Liver (tissue), 9 donors: ENCODE measurements around the gene CD244. TPM values are rescaled to one million over a fixed set of nuclear protein-coding genes. Genes with fewer than 3 reads are reported as not detected.

Source experiments
- DNase-seq: peaks from one replicate; pipeline ENCODE4 v3.0.0-alpha.2; 2017; ENCODE audit warnings: low spot score
- H3K27ac ChIP-seq, 2 donors: one replicate each; pipeline ENCODE4 v1.7.0; 2013; ENCODE audit warnings: inconsistent platforms in 2 of 2, low read length in 2 of 2, control low read depth in 1 of 2, low read depth in 1 of 2, mild to moderate bottlenecking in 1 of 2
- H3K27me3 ChIP-seq, 4 donors: one replicate each; pipeline versions ENCODE4 v1.6.1 to v1.7.0; 2013; ENCODE audit warnings: low read length in 3 of 4, inconsistent platforms in 1 of 4, mild to moderate bottlenecking in 1 of 4, moderate library complexity in 1 of 4; ENCODE audit not compliant: control insufficient read depth in 4 of 4, insufficient read depth in 4 of 4
- H3K36me3 ChIP-seq, 4 donors: one replicate each; pipeline versions ENCODE4 v1.6.1 to v1.7.0; 2013; ENCODE audit warnings: low read length in 3 of 4, mild to moderate bottlenecking in 3 of 4, low read depth in 1 of 4, moderate library complexity in 1 of 4; ENCODE audit not compliant: control insufficient read depth in 4 of 4, insufficient read depth in 3 of 4
- H3K4me1 ChIP-seq, 4 donors: one replicate each; pipeline versions ENCODE4 v1.6.1 to v1.7.0; 2013; ENCODE audit warnings: low read length in 3 of 4, mild to moderate bottlenecking in 3 of 4, moderate library complexity in 1 of 4; ENCODE audit not compliant: control insufficient read depth in 4 of 4, insufficient read depth in 4 of 4
- H3K4me3 ChIP-seq, 3 donors: one replicate each; pipeline versions ENCODE4 v1.6.1 to v1.7.0; 2013; ENCODE audit warnings: low read length in 3 of 3, control low read depth in 1 of 3, low read depth in 1 of 3, mild to moderate bottlenecking in 1 of 3
- H3K9ac ChIP-seq, 2 donors: one replicate each; pipeline ENCODE4 v1.7.0; 2013; ENCODE audit warnings: low read length in 2 of 2, mild to moderate bottlenecking in 2 of 2, moderate library complexity in 2 of 2, control low read depth in 1 of 2, low read depth in 1 of 2
- H3K9me3 ChIP-seq, 4 donors: one replicate each; pipeline versions ENCODE4 v1.6.1 to v1.7.0; 2013; ENCODE audit warnings: low read length in 3 of 4; ENCODE audit not compliant: control insufficient read depth in 4 of 4
- CTCF ChIP-seq: fragments of 150-350 bp; IDR thresholded peaks from 2 replicates; pipeline ENCODE4 v1.5.1; 2017; ENCODE audit warnings: improper control_type of control experiment, low read depth, low read length; ENCODE audit not compliant: missing input control
- EGR1 ChIP-seq, 2 donors: IDR thresholded peaks; 2 replicates each; pipeline ENCODE4 v1.6.1; 2016 to 2018; ENCODE audit warnings: antibody characterized with exemption in 2 of 2, low read depth in 2 of 2
- FOXA1 ChIP-seq: IDR thresholded peaks from 2 replicates; pipeline ENCODE4 v1.6.1; 2016; ENCODE audit warnings: antibody characterized with exemption
- FOXA2 ChIP-seq: IDR thresholded peaks from 2 replicates; pipeline ENCODE4 v1.6.1; 2016; ENCODE audit warnings: antibody characterized with exemption
- GABPA ChIP-seq, 2 donors: IDR thresholded peaks in 1 of 2; conservative IDR thresholded peaks in 1 of 2; 2 replicates each; pipeline ENCODE4 v1.6.1; 2016; ENCODE audit warnings: antibody characterized with exemption in 2 of 2, mild to moderate bottlenecking in 1 of 2, moderate library complexity in 1 of 2
- HNF4A ChIP-seq, 2 donors: conservative IDR thresholded peaks; 2 replicates each; pipeline ENCODE4 v1.6.1; 2016; ENCODE audit warnings: antibody characterized with exemption in 2 of 2, mild to moderate bottlenecking in 2 of 2
- HNF4G ChIP-seq: IDR thresholded peaks from 2 replicates; pipeline ENCODE4 v1.6.1; 2016; ENCODE audit warnings: antibody characterized with exemption
- JUND ChIP-seq, 2 donors: IDR thresholded peaks; 2 replicates each; pipeline ENCODE4 v1.6.1; 2016; ENCODE audit warnings: antibody characterized with exemption in 2 of 2
- NR2F2 ChIP-seq: IDR thresholded peaks from 2 replicates; pipeline ENCODE4 v1.6.1; 2016; ENCODE audit warnings: antibody characterized with exemption
- RAD21 ChIP-seq, 2 donors: IDR thresholded peaks; 2 replicates each; pipeline ENCODE4 v1.6.1; 2016; ENCODE audit warnings: antibody characterized with exemption in 2 of 2, mild to moderate bottlenecking in 2 of 2
- REST ChIP-seq: IDR thresholded peaks from 2 replicates; pipeline ENCODE4 v1.6.1; 2016; ENCODE audit warnings: antibody characterized with exemption, mild to moderate bottlenecking
- RXRA ChIP-seq, 2 donors: IDR thresholded peaks; 2 replicates each; pipeline ENCODE4 v1.6.1; 2017 to 2018; ENCODE audit warnings: antibody characterized with exemption in 2 of 2, mild to moderate bottlenecking in 1 of 2
- TAF1 ChIP-seq: conservative IDR thresholded peaks from 2 replicates; pipeline ENCODE4 v1.6.1; 2016; ENCODE audit warnings: antibody characterized with exemption, mild to moderate bottlenecking
- YY1 ChIP-seq: IDR thresholded peaks from 2 replicates; pipeline ENCODE4 v1.6.1; 2016; ENCODE audit warnings: antibody characterized with exemption, mild to moderate bottlenecking
- WGBS: extraction: QIAGEN DNeasy Blood & Tissue Kit; methylation state at CpG from one replicate; pipeline ENCODE4 v1.1.7; 2013; 5-methylcytosine and 5-hydroxymethylcytosine counted together
- polyA plus RNA-seq, 2 donors: library from polyadenylated mRNA; stranded (reverse) in 1 of 2; unstranded in 1 of 2; fragments of 200-250 nt in 1 of 2; fragments of >200 nt in 1 of 2; fragmentation: Nextera tagmentation in 1 of 2; extraction: Ambion mirVana in 1 of 2; gene quantifications; one replicate each; pipeline versions ENCODE4 v1.2.1 to v1.2.3, GENCODE V29; 2013 to 2015
- total RNA-seq, 2 donors: library from RNA; depleted of rRNA; stranded (reverse); fragments of >200 nt; gene quantifications; one replicate each; pipeline ENCODE4 v1.2.3, GENCODE V29; 2014
- TF ChIP-seq, protein P1 (sequence below): IDR thresholded peaks from 2 replicates; pipeline ENCODE4 v1.6.1; 2016; ENCODE audit warnings: antibody characterized with exemption
- TF ChIP-seq, protein P2 (sequence below): IDR thresholded peaks from 2 replicates; pipeline ENCODE4 v1.6.1; 2016; ENCODE audit warnings: antibody characterized with exemption
- TF ChIP-seq, protein P3 (sequence below): IDR thresholded peaks from 2 replicates; pipeline ENCODE4 v1.6.1; 2016; ENCODE audit warnings: antibody characterized with exemption
- donor health status: healthy.
- donor health status: healthy.
- donor health status: healthy.
- donor health status: healthy.
- donor health status: healthy.

The CD244 gene
- total and polyA plus RNA-seq, 4 donors = 0.85 to 6.6 (median 1.8) TPM

DNA sequence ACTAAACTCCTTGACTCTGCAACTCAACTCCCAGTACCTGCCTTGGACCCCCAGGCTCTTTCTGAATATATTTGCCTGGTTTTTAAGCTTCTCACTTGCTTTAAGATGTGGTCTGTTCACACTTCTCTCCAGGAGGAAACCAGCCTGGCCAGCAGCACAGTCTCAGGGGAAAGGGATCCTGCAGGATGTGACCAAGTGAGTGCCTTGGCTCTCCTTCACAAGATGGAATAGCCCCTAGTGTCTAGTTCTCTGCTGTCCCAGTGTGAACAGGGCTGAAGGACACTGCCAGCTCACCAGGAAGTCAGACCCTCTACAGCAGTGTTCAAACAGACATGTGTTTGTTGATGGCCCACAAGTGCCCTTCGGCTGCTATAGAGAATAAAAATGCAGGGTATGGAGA, 32.9 kb downstream of the CD244 start:
- no peaks in the 10 kb centered on the region for H3K4me1 ChIP-seq
- no peaks in the 10 kb centered on the region for H3K36me3 ChIP-seq
- no peak overlapping the region for H3K4me3 ChIP-seq
- TF ChIP-seq NR2F2 = no peak
- no peak for TF ChIP-seq RXRA (IDR thresholded peaks at IDR 0.05)
- TF ChIP-seq RAD21 (IDR thresholded peaks at IDR 0.05) = no peak
- TF ChIP-seq FOXA1 = no peak
- no peak for TF ChIP-seq JUND (IDR thresholded peaks at IDR 0.05)
- TF ChIP-seq, protein P1, sequence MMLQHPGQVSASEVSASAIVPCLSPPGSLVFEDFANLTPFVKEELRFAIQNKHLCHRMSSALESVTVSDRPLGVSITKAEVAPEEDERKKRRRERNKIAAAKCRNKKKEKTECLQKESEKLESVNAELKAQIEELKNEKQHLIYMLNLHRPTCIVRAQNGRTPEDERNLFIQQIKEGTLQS = no peak
- TF ChIP-seq REST = no peak
- no peak for TF ChIP-seq YY1
- no peak for TF ChIP-seq HNF4G
- no peak for TF ChIP-seq TAF1
- no peak for TF ChIP-seq CTCF
- TF ChIP-seq EGR1 (IDR thresholded peaks at IDR 0.05; ENCODE audit: low read depth in 2 of 2) = no peak
- TF ChIP-seq, protein P2, sequence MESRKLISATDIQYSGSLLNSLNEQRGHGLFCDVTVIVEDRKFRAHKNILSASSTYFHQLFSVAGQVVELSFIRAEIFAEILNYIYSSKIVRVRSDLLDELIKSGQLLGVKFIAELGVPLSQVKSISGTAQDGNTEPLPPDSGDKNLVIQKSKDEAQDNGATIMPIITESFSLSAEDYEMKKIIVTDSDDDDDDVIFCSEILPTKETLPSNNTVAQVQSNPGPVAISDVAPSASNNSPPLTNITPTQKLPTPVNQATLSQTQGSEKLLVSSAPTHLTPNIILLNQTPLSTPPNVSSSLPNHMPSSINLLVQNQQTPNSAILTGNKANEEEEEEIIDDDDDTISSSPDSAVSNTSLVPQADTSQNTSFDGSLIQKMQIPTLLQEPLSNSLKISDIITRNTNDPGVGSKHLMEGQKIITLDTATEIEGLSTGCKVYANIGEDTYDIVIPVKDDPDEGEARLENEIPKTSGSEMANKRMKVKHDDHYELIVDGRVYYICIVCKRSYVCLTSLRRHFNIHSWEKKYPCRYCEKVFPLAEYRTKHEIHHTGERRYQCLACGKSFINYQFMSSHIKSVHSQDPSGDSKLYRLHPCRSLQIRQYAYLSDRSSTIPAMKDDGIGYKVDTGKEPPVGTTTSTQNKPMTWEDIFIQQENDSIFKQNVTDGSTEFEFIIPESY = no peak
- no peak for TF ChIP-seq FOXA2
- no peak overlapping the region for H3K27ac ChIP-seq
- H3K9ac ChIP-seq = no peak overlapping the region
- H3K27me3 ChIP-seq = no peaks in the 10 kb centered on the region
- H3K9me3 ChIP-seq = no peaks in the 10 kb centered on the region
- 92% methylated on average over 1 of the region's 1 CpG for WGBS
- no peak for DNase-seq

DNA sequence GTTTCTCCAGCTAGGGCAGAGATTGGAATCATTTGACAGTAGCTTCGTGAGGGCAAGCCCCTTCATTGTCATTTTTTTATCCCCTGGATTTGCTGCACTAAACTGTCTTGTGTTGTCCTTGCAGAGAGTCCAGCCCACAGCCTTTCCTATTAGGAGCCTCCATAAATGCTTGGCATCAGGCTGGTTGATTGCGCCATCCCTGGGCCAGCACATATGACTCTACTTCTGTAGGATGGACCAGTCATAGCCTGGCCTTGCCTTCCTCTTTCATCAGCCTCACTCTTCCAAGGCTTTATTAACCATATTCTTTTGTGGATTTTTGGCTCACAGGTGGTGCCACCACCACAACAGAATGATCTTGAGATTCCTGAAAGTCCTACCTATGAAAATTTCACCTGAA, 35.3 kb downstream of the CD244 start:
- Histone ChIP-seq H3K27ac (no peak overlapping the region), H3K27me3 (no peaks in the 10 kb centered on the region), H3K36me3 (no peaks in the 10 kb centered on the region), H3K4me1 (no peaks in the 10 kb centered on the region), H3K9ac (no peak overlapping the region), H3K4me3 (no peak overlapping the region), H3K9me3 (no peaks in the 10 kb centered on the region)
- 92% methylated on average over 2 of the region's 2 CpGs for WGBS
- no peak for TF ChIP-seq TAF1
- no peak for TF ChIP-seq GABPA (IDR thresholded peaks at IDR 0.05 in 1 of 2, conservative IDR thresholded peaks at IDR 0.05 in 1 of 2)
- no peak for TF ChIP-seq RXRA (IDR thresholded peaks at IDR 0.05)
- TF ChIP-seq FOXA1 = no peak
- no peak for TF ChIP-seq JUND (IDR thresholded peaks at IDR 0.05)
- TF ChIP-seq, protein P3, sequence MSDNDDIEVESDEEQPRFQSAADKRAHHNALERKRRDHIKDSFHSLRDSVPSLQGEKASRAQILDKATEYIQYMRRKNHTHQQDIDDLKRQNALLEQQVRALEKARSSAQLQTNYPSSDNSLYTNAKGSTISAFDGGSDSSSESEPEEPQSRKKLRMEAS = no peak
- TF ChIP-seq HNF4A (conservative IDR thresholded peaks at IDR 0.05) = no peak
- TF ChIP-seq, protein P2 = no peak
- DNase-seq = no peak
